ENCODE measurements around the gene PIM1. TPM values are rescaled to one million over a fixed set of nuclear protein-coding genes. Genes with fewer than 3 reads are reported as not detected.

Gene PIM1
- total RNA-seq, 1 donor from 2014 or later = 41.5 TPM

DNA sequence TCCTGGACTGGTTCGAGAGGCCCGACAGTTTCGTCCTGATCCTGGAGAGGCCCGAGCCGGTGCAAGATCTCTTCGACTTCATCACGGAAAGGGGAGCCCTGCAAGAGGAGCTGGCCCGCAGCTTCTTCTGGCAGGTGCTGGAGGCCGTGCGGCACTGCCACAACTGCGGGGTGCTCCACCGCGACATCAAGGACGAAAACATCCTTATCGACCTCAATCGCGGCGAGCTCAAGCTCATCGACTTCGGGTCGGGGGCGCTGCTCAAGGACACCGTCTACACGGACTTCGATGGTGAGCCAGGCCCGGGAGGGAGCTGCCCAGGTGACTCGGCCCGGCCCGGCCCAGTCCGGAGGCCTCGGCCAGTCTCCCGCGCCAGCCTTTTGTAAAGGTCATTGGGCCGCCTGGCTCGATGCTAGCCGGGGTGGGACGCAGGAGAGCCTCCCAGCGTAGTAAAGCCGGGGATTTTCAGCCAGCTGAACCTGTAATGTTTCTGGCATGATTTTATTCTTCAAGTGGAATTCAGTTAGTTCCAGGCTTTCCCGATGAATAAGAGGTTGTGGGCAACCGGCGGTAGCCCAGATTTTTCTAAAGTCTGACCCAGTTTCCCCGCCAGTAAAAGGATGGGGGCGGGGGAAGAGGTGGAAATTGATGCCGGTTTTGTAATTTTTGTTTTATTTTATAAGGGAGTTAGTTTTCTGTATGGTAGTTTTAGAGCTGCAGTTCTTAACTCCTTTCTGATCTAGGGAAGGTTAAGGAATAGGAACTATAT is 1.4 kb downstream of the PIM1 start:
- Mint-ChIP-seq H3K36me3 (peaks cover 24% of the 10 kb centered on the region), H3K9me3 (no peaks in the 10 kb centered on the region), H3K27ac (peak overlapping the region; percentile 96), H3K4me1 (ENCODE audit: unreplicated experiment) (peaks cover 26% of the 10 kb centered on the region), H3K27me3 (no peaks in the 10 kb centered on the region), H3K4me3 (peak overlapping the region; percentile 92)
- TF ChIP-seq CTCF (conservative IDR thresholded peaks at IDR 0.05) = no peak
- DNase-seq (ENCODE audit: extremely low spot score, unreplicated experiment) = no peak

DNA sequence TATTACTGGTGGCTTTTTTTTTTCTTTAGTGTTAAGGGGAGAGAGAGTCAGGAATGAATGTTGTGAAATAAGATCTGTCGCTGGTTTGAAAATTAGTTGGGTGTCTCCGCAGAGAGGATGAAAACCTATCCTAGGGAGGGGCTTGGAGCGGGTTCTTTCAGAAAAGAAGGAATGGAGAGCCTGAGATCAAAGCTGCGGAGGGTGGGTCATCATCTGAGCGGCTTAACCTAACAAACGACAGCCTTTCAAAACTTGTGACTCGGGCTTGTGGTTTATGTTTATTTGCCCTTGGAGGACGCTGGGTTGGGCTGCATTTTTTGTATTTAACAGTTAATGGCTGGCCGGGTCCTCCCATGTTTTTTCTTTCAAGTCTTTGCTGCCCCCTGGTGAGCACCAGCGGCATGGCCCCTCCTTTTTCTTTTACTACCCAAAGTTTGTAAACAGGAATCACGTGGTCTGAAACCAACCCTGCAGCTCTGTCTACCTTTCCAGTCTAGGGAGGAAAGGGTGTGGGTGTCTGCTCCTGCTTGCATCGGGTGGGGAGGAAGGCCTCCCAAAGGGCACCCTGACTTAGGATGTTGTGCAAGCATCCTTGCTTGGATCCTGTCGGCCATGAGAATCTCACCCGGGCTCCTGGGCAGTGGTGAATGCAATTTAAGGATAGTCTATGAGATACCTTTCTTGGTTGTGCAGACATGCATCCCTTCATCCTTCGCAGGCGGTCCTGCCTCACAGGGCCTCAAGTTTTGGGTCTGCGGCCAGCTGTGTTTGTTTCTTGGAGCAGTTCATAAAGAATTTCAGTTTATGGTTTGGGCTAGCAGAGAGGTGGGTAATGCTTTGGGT is 2.2 kb downstream of the PIM1 start:
- peaks cover 24% of the 10 kb centered on the region for H3K36me3 Mint-ChIP-seq
- H3K27me3 Mint-ChIP-seq = no peaks in the 10 kb centered on the region
- DNase-seq (ENCODE audit: extremely low spot score, unreplicated experiment) = peak; percentile 89
- H3K27ac Mint-ChIP-seq = peak overlapping the region; percentile 96
- peak; percentile 97 for TF ChIP-seq CTCF (conservative IDR thresholded peaks at IDR 0.05)
- peaks cover 26% of the 10 kb centered on the region for H3K4me1 Mint-ChIP-seq (ENCODE audit: unreplicated experiment)
- peak overlapping the region; percentile 92 for H3K4me3 Mint-ChIP-seq
- no peaks in the 10 kb centered on the region for H3K9me3 Mint-ChIP-seq

DNA sequence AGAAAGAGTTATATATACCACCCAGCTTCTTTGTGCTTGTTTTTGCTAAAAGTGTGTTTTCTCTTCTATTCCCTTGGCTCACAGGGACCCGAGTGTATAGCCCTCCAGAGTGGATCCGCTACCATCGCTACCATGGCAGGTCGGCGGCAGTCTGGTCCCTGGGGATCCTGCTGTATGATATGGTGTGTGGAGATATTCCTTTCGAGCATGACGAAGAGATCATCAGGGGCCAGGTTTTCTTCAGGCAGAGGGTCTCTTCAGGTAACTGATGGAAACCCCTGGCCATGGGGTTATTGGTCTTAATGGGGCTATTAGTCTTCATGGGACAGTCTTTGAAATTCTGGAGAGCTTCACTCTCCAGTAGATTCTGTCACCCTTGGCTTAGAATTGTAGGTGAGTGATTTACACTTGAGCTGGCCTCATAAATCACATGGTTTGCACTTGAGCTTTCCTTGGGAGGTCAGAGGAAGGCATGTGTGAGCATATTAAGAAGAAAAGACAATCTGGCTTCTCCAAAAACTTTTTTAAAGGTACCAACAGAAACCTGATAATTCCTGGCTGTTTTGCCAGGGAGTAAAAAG is 3.0 kb downstream of the PIM1 start:
- no peaks in the 10 kb centered on the region for H3K9me3 Mint-ChIP-seq
- peaks cover 25% of the 10 kb centered on the region for H3K4me1 Mint-ChIP-seq (ENCODE audit: unreplicated experiment)
- H3K27ac Mint-ChIP-seq = no peak overlapping the region
- no peak for DNase-seq (ENCODE audit: extremely low spot score, unreplicated experiment)
- H3K4me3 Mint-ChIP-seq = peak overlapping the region; percentile 58
- peaks cover 24% of the 10 kb centered on the region for H3K36me3 Mint-ChIP-seq
- TF ChIP-seq CTCF (conservative IDR thresholded peaks at IDR 0.05) = no peak
- no peaks in the 10 kb centered on the region for H3K27me3 Mint-ChIP-seq

- peaks cover 24% of the 10 kb centered on the region for H3K36me3 Mint-ChIP-seq
- H3K9me3 Mint-ChIP-seq = no peaks in the 10 kb centered on the region
- no peak for TF ChIP-seq CTCF (conservative IDR thresholded peaks at IDR 0.05)
- H3K4me1 Mint-ChIP-seq (ENCODE audit: unreplicated experiment) = peaks cover 18% of the 10 kb centered on the region
- no peak for DNase-seq (ENCODE audit: extremely low spot score, unreplicated experiment)
- no peaks in the 10 kb centered on the region for H3K27me3 Mint-ChIP-seq
- peak overlapping the region; percentile 58 for H3K4me3 Mint-ChIP-seq
- H3K27ac Mint-ChIP-seq = peak overlapping the region; percentile 18
These were observed 3.7 kb downstream of the PIM1 start for GRCh38 chr6:37173493-37174195.

DNA sequence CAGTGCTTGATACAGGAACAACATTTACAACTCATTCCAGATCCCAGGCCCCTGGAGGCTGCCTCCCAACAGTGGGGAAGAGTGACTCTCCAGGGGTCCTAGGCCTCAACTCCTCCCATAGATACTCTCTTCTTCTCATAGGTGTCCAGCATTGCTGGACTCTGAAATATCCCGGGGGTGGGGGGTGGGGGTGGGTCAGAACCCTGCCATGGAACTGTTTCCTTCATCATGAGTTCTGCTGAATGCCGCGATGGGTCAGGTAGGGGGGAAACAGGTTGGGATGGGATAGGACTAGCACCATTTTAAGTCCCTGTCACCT is 4.2 kb downstream of the PIM1 start:
- Mint-ChIP-seq H3K36me3 (peaks cover 24% of the 10 kb centered on the region), H3K27ac (no peak overlapping the region), H3K4me3 (no peak overlapping the region), H3K27me3 (no peaks in the 10 kb centered on the region), H3K9me3 (no peaks in the 10 kb centered on the region), H3K4me1 (ENCODE audit: unreplicated experiment) (peaks cover 13% of the 10 kb centered on the region)
- TF ChIP-seq CTCF (conservative IDR thresholded peaks at IDR 0.05) = no peak
- DNase-seq (ENCODE audit: extremely low spot score, unreplicated experiment) = no peak

Data from type B pancreatic cell (in vitro differentiated cells).